Activated naive CD4-positive, alpha-beta T cell treated with anti-CD3 and anti-CD28 coated beads, Interleukin-2, amount 10 ng/mL, durations not matched to agents 7 days and 5 days (primary cell): ENCODE results near the gene AHCYL2.
"Not testable (repeated sequence)": the region's sequence is repeated elsewhere in the genome, so short reads cannot be mapped to it uniquely, and the experiment has no call there.

Experiments used
- CTCF ChIA-PET: fragments of 350-600 bp; sonication (Branson Sonifier 250); formaldehyde crosslinking; loops from one replicate; lab custom pipeline; 2021; ENCODE audit warnings: antibody characterized with exemption; lab: Charles Lee
- DNase-seq: peaks from one replicate; pipeline ENCODE4 v3.0.0-alpha.2; 2020
- H3K27ac Mint-ChIP-seq: one replicate; pipeline ENCODE4 v1.8.0; 2021; ENCODE audit warnings: mild to moderate bottlenecking, moderate library complexity, mixed read lengths
- H3K27me3 Mint-ChIP-seq: one replicate; pipeline ENCODE4 v1.8.0; 2021; ENCODE audit warnings: mild to moderate bottlenecking, mixed read lengths
- H3K36me3 Mint-ChIP-seq: one replicate; pipeline ENCODE4 v1.8.0; 2021; ENCODE audit warnings: mixed read lengths
- H3K4me1 Mint-ChIP-seq: one replicate; pipeline ENCODE4 v1.8.0; 2021; ENCODE audit warnings: mixed read lengths
- H3K4me3 Mint-ChIP-seq: one replicate; pipeline ENCODE4 v1.8.0; 2021; ENCODE audit warnings: mild to moderate bottlenecking, moderate library complexity, mixed read lengths
- H3K9me3 Mint-ChIP-seq: one replicate; pipeline ENCODE4 v1.8.0; 2021; ENCODE audit warnings: mixed read lengths

The AHCYL2 gene

DNA sequence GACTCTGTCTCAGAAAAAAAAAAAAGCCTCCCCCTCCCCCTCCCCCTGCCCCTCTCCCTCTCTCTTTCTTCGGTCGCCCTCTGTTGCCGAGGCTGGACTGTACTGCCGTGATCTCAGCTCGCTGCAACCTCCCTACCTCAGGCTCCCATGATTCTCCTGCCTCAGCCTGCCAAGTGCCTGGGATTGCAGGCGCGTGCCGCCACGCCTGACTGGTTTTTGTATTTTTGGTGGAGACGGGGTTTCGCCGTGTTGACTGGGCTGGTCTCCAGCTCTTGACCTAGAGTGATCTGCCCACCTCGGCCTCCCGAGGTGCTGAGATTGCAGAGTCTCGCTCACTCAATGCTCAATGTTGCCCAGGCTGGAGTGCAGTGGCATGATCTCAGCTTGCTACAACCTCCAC, 9.1 kb upstream of the AHCYL2 start:
- not testable (repeated sequence) for DNase-seq, H3K4me3 Mint-ChIP-seq, H3K27ac Mint-ChIP-seq, H3K9me3 Mint-ChIP-seq, H3K36me3 Mint-ChIP-seq, H3K4me1 Mint-ChIP-seq
- H3K27me3 Mint-ChIP-seq, result peaks cover 19% of the 10 kb centered on the region
- CTCF ChIA-PET, result interaction anchor here (1.2 to 7.8 kb wide), 2 partner anchors 50 to 83 kb away, joined by 3 to 108 read pairs; no protein-coding TSS in a partner anchor

DNA sequence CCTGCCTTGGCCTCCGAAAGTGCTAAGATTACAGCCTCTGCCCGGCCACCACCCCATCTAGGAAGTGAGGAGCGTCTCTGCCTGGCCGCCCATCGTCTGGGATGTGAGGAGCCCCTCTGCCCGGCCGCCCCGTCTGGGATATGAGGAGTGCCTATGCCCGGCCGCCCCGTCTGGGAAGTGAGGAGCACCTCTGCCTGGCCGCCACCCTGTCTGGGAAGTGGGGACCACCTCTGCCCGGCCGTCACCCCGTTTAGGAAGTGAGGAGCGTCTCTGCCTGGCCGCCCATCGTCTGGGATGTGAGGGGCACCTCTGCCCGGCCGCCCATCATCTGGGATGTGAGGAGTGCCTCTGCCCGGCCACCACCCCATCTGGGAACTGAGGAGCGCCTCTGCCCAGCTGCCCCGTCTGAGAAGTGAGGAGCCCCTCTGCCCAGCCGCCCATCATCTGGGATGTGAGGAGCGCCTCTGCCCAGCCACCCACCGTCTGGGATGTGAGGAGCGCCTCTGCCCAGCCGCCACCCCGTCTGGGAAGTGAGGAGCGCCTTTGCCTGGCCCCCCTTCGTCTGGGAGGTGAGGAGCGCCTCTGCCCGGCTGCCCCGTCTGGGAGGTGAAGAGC, 8.6 kb upstream of the AHCYL2 start:
- CTCF ChIA-PET, H3K4me3 Mint-ChIP-seq, H3K9me3 Mint-ChIP-seq, H3K4me1 Mint-ChIP-seq, DNase-seq, H3K36me3 Mint-ChIP-seq: not testable (repeated sequence)
- Mint-ChIP-seq H3K27ac (peak overlapping the region; percentile 71), H3K27me3 (peaks cover 17% of the 10 kb centered on the region)

DNA sequence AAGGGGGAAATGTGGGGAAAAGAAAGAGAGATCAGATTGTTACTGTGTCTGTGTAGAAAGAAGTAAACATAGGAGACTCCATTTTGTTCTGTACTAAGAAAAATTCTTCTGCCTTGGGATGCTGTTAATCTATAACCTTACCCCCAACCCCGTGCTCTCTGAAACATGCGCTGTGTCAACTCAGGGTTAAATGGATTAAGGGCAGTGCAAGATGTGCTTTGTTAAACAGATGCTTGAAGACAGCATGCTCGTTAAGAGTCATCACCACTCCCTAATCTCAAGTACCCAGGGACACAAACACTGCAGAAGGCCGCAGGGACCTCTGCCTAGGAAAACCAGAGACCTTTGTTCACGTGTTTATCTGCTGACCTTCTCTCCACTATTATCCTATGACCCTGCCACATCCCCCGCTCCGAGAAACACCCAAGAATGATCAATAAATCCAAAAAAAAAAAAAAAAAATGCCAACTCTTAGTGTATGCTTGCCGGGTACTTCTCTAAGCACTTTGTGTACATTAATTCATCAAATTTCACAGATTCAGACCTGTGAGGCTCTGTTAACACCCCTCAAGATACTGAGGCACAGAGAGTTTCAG, 7.9 kb upstream of the AHCYL2 start:
- not testable (repeated sequence) for H3K4me1 Mint-ChIP-seq, H3K9me3 Mint-ChIP-seq, H3K4me3 Mint-ChIP-seq, H3K36me3 Mint-ChIP-seq, DNase-seq
- H3K27me3 Mint-ChIP-seq, result peaks cover 13% of the 10 kb centered on the region
- peak overlapping the region; percentile 71 for H3K27ac Mint-ChIP-seq
- CTCF ChIA-PET, result interaction anchor here (1.0 to 8.7 kb wide), 6 partner anchors 15 to 124 kb away, joined by 3 to 185 read pairs (median 14); no protein-coding TSS in a partner anchor

DNA sequence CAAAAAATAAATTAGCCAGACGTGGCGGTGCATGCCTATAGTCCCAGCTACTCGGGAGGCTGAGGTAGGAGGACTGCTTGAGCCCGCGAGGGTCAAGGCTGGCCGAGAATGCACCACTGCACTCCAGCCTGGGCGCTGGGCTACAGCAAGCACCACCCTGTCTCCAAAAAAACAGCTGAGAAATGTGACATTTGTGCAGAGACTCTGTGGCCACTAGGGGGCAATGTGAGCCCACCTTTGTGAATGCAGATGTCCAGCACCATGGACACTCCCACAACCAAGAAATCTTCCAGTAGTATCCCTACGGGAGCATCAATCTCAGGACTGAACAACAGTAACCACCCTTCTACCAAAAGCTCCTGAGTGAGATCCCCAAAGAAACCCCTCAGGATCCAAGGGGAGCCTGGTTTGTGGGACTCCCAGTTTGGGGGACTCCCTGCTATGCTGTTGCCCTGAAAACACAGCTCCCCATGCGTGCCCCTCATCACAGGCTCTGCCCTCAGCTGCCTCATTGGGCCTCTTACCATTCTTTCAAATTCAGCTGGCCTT, 6.2 kb upstream of the AHCYL2 start:
- no peak overlapping the region for H3K27ac Mint-ChIP-seq

DNA sequence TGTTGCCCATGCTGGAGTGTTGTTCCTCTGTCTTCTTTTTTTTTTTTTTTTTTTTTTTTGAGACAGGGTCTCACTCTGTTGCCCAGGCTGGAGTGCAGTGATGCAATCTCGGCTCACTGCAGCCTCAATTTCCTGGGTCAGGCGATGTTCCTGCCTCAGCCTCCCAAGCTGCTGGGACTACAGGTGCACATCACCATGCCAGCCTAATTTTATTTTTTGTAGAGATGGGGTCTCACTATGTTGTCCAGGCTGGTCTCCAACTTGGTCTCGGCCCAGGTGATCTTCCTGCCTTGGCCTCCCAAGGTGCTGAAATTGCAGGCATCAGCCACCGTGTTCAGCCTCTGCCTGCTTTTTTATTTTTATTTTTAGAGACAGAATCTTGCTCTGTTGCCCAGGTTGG, 5.7 kb upstream of the AHCYL2 start:
- H3K4me3 Mint-ChIP-seq, H3K27me3 Mint-ChIP-seq, H3K36me3 Mint-ChIP-seq, H3K27ac Mint-ChIP-seq, DNase-seq, H3K9me3 Mint-ChIP-seq: not testable (repeated sequence)
- peaks cover 17% of the 10 kb centered on the region for H3K4me1 Mint-ChIP-seq
- CTCF ChIA-PET, result interaction anchor here (0.6 to 8.7 kb wide), 37 partner anchors 10 to 622 kb away, joined by 3 to 185 read pairs (median 7); no protein-coding TSS in a partner anchor

More for the DNA sequence above, 6.2 kb upstream of the AHCYL2 start:
- Mint-ChIP-seq H3K4me1 (peaks cover 14% of the 10 kb centered on the region), H3K27me3 (peaks cover 7% of the 10 kb centered on the region), H3K4me3 (no peak overlapping the region), H3K36me3 (no peaks in the 10 kb centered on the region), H3K9me3 (no peaks in the 10 kb centered on the region)
- peak; percentile 87 for DNase-seq
- CTCF ChIA-PET, result interaction anchor here (0.6 to 8.7 kb wide), 46 partner anchors 9 to 623 kb away, joined by 3 to 185 read pairs (median 6); no protein-coding TSS in a partner anchor

DNA sequence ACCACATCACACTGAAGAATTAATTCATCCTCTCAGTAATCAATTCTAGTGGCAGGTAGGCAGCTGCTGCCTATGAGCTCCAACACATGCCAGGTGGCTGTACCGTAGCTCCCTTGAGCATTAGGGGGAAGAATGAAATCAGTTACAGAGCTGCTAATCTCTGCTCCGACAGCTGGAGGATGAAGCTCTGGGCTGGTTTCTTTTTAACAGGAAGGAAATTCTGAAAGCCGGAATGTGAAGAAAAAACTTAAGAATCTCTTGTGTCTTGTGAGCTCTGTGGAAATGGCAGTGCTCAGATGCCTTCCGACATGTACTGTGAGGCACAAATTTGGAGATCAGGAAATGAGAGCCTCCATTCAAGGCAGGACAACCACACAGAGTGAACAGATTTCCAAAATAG, 2.8 kb upstream of the AHCYL2 start:
- CTCF ChIA-PET, result interaction anchor here (0.8 to 8.7 kb wide), 7 partner anchors 8 to 147 kb away, joined by 3 to 185 read pairs (median 4); no protein-coding TSS in a partner anchor

GRCh38 chr7:129225206-129225930, 538 bp downstream of the AHCYL2 start:
- Mint-ChIP-seq H3K4me3 (peak overlapping the region; percentile 92), H3K27me3 (peaks cover 4% of the 10 kb centered on the region), H3K4me1 (peaks cover 36% of the 10 kb centered on the region), H3K9me3 (no peaks in the 10 kb centered on the region), H3K27ac (peak overlapping the region; percentile 84), H3K36me3 (no peaks in the 10 kb centered on the region)
- DNase-seq, result peak; percentile 73
- CTCF ChIA-PET, result interaction anchor here (0.8 to 8.7 kb wide), 4 partner anchors 46 to 143 kb away, joined by 3 to 185 read pairs (median 6); no protein-coding TSS in a partner anchor

More for the DNA sequence above, 2.8 kb upstream of the AHCYL2 start:
- Mint-ChIP-seq H3K9me3 (no peaks in the 10 kb centered on the region), H3K4me1 (peaks cover 34% of the 10 kb centered on the region), H3K4me3 (peak overlapping the region; percentile 56), H3K27me3 (peaks cover 4% of the 10 kb centered on the region), H3K27ac (peak overlapping the region; percentile 88), H3K36me3 (no peaks in the 10 kb centered on the region)
- DNase-seq, result no peak

DNA sequence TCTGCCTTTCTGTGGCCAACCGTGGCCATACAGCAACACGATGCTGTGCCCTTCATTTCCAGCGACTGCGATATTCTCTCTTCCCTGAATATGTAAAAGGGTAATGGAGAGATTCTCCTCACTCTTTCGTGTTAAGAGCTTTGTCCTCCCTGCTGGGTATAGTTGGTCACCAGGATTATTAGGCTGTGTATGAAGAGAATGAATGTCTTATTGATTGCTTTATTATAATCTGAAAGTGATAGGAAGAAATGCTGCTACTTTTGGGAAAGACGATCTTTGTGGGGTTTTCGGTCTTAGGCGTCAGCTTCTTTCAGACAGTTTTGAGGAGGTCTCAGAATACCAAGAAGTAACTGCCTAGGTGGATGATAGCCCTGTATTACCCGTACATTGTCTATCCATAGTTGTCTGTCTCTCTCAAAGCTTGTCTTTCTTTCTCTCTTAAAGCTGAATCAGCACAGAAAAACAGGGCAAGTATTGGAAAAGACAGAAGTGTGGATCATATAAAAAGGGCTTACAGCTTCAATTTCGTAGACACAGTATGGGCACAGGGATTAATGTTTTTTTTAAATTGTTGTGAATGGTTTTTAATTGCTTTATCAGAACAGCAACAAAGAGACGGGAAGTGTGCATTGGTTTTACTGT, 1.2 kb downstream of the AHCYL2 start:
- Mint-ChIP-seq H3K27me3 (peaks cover 4% of the 10 kb centered on the region), H3K9me3 (no peaks in the 10 kb centered on the region), H3K4me3 (peak overlapping the region; percentile 92), H3K4me1 (peaks cover 36% of the 10 kb centered on the region), H3K36me3 (no peaks in the 10 kb centered on the region), H3K27ac (no peak overlapping the region)
- CTCF ChIA-PET, result interaction anchor here (0.7 to 1.6 kb wide), 6 partner anchors 28 to 407 kb away, joined by 3 to 7 read pairs (median 3); no protein-coding TSS in a partner anchor
- no peak for DNase-seq

- Mint-ChIP-seq H3K27ac (no peak overlapping the region), H3K9me3 (no peaks in the 10 kb centered on the region), H3K36me3 (no peaks in the 10 kb centered on the region), H3K4me1 (peaks cover 28% of the 10 kb centered on the region), H3K27me3 (peaks cover 4% of the 10 kb centered on the region), H3K4me3 (no peak overlapping the region)
- CTCF ChIA-PET, result interaction anchor here (1.0 to 1.8 kb wide), 3 partner anchors 10 to 70 kb away, joined by 3 to 7 read pairs (median 3); no protein-coding TSS in a partner anchor
- no peak for DNase-seq
Observed at GRCh38 chr7:129227646-129228578, 3.1 kb downstream of the AHCYL2 start.

DNA sequence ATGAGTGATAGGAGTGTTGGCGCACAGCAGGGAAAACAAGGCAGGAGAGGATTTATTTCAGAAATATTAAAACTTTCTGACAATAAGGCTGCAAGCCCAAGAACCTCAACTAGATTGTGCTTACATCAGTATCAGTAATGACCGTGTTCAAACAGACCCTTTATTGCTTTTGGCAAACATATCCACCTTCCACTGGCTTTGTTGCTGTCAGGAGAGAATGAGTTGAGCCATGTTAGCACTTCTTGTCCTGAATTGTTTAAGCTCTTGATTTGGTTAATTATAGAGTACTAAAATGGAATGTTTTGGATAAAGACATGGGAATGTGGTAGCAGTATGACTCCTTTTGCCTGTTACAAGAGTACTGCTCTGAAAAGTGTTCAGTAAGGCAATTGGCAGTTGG, 3.8 kb downstream of the AHCYL2 start:
- CTCF ChIA-PET, result interaction anchor here (1.0 to 1.8 kb wide), 2 partner anchors 43 to 70 kb away, joined by 3 read pairs; no protein-coding TSS in a partner anchor
- peaks cover 24% of the 10 kb centered on the region for H3K4me1 Mint-ChIP-seq
- H3K36me3 Mint-ChIP-seq, result no peaks in the 10 kb centered on the region
- no peak overlapping the region for H3K27ac Mint-ChIP-seq
- H3K27me3 Mint-ChIP-seq, result peaks cover 4% of the 10 kb centered on the region
- H3K4me3 Mint-ChIP-seq, result no peak overlapping the region
- DNase-seq, result no peak
- no peaks in the 10 kb centered on the region for H3K9me3 Mint-ChIP-seq

- Mint-ChIP-seq H3K4me3 (no peak overlapping the region), H3K27ac (no peak overlapping the region), H3K9me3 (no peaks in the 10 kb centered on the region), H3K4me1 (peaks cover 5% of the 10 kb centered on the region), H3K36me3 (peaks cover 2% of the 10 kb centered on the region), H3K27me3 (no peaks in the 10 kb centered on the region)
- DNase-seq, result no peak
- CTCF ChIA-PET, result interaction anchor here (0.6 to 2.2 kb wide), 5 partner anchors 14 to 376 kb away, joined by 3 to 10 read pairs (median 3); no protein-coding TSS in a partner anchor
Observed at GRCh38 chr7:129231666-129232065, 6.8 kb downstream of the AHCYL2 start.

DNA sequence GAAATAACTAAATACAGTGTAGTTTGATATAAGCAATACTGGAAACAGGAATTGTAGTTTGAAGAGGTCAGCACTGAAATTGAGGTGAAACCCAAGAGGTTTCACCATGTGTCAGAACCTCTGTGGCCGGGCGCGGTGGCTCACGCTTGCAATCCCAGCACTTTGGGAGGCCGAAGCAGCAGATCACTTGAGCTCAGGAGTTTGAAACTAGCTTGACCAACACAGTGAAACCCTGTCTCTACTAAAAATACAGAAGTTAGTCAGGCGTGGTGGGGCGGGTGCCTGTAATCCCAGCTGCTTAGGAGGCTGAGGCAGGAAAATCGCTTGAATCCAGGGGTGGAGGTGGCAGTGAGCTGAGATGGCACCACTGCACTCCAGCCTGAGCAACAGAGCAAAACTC, 13.7 kb downstream of the AHCYL2 start:
- Mint-ChIP-seq H3K36me3 (peaks cover 2% of the 10 kb centered on the region), H3K4me1 (no peaks in the 10 kb centered on the region), H3K9me3 (no peaks in the 10 kb centered on the region), H3K27me3 (no peaks in the 10 kb centered on the region), H3K27ac (no peak overlapping the region), H3K4me3 (no peak overlapping the region)
- CTCF ChIA-PET, result interaction anchor here (0.9 to 2.4 kb wide), 3 partner anchors 20 to 586 kb away, joined by 3 to 8 read pairs (median 5); no protein-coding TSS in a partner anchor
- no peak for DNase-seq
